GM19455 (cell line): ENCODE data around the gene SSNA1.

Source experiments
- ATAC-seq: cut with Tn5 transposase; IDR thresholded peaks from one replicate; pipeline ENCODE4 v1.9.1; 2021; ENCODE audit not compliant: unreplicated experiment

Gene SSNA1

DNA sequence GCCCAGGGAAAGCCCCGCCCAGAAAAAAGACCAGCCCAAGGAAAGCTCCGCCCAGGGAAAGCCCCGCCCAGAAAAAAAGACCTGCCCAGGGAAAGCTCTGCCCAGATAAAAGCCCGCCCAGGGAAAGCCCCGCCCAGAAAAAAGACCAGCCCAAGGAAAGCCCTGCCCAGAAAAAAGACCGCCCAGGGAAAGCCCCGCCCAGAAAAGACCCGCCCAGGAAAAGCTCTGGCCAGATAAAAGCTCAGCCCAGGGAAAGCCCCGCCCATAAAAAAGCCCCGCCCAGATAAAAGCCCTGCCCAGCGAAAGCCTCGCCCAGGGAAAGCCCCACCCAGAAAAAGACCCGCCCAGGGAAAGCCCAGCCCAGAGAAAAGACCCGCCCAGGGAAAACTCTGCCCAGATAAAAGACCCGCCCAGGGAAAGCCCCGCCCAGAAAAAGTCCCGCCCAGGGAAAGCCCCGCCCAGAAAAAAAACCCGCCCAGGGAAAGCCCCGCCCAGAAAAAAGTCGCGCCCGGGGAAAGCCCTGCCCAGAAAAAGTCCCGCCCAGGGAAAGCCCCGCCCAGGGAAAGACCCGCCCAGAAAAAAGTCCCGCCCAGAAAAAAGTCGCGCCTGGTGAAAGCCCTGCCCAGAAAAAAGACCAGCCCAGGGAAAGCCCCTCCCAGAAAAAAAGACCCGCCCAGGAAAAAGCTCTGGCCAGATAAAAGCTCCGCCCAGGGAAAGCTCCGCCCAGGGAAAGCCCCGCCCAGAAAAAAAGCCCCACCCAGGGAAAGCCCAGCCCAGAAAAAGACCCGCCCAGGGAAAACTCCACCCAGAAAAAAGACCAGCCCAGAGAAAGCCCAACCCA, 37.6 kb upstream of the SSNA1 start:
- ATAC-seq: no peak

DNA sequence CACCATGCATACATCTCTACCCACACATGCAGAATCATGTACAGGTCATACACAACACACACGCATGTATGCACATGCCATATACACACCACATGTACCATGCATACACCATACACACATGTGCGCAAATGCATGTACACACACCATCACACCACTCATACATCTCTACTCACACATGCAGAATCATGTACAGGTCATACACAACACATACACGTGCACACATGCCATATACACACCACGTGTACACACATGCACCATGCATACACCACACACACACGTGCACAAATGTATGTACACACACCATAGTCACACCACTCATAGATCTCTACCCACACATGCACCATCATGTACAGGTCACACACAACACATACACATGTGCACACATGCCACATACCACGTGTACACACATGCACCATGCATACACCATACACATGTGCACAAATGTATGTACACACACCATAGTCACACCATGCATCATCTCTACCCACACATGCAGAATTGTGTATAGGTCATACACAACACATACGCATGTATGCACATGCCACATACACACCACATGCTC, 35.6 kb upstream of the SSNA1 start:
- ATAC-seq: no peak

DNA sequence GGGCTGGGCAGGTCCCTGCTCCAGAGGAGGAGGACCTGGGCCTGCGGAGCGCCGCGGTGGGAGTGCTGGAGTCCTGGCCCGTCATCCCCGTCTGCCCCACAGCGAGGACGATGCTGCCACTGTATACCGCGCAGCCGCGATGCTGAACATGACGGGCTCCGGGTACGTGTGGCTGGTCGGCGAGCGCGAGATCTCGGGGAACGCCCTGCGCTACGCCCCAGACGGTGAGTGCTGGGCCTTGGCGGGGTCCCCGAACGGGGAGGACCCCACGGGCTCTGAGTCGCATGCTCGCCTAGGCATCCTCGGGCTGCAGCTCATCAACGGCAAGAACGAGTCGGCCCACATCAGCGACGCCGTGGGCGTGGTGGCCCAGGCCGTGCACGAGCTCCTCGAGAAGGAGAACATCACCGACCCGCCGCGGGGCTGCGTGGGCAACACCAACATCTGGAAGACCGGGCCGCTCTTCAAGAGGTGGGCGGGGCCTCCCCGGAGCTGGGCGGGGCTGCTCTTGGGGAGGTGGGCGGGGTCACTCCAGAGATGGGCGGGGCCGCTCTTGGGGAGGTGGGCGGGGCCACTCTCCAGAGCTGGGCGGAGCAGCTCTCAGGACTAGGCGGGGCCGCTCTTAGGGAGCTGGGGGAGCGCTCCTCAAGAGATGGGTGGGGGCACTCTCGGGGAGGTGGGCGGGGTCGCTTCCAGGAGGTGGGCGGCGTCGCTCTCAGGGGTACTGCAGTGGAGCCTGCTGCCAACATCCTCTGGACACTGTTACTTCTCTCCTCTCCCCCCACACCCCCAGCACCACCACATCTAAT, 31.7 kb upstream of the SSNA1 start:
- ATAC-seq: no peak

DNA sequence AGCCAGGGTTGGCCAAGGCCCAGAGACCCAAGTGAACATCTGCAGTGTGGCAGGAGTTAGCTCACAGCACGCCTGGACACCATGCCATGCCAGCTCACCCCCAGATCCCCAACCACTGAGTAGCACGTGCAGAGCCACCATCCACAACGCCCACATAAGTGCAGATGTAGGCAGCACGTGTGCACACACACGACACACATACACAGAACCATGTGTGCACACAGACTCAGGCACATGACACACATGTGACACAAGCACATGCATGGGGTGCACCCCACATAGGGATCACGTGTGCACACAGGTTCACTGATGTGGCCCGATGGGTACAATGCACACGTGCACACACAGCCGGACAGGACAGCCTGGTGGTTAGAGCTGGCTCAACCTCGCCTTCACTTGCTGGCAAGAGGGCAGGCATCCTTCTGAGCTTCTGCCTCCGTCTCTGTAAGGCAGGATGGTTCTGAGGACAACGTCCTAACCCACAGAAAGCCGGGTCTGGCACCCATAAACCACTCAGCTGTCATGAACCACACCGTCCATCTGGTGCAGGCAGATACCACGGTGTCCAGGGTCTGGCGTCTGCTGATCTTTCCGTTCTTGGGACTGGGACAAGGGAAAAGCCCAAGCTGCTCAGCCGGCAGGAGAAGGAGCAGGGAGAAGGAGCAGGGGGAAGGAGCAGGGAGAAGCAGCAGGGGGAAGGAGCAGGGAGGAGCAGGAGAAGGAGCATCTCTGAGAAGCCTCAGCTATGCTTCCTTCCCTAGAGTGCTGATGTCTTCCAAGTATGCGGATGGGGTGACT, 30.7 kb upstream of the SSNA1 start:
- ATAC-seq: no peak

DNA sequence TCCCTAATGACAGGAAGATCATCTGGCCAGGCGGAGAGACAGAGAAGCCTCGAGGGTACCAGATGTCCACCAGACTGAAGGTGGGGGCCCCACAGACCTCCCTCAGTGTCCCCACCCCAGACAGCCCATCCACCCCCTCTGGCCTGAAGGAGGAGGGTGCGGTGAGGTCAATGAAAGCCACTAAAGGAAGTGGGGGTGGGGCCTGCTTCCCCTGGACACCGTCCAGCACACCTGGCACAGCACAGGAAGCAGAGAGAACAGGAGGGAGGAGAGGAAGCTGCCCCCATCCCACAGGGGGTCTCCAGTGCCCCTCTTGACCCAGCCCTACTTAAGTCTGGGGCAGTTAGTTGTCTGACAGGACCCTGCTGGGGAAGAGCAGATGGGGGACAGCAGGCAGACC, 29.9 kb upstream of the SSNA1 start:
- no peak for ATAC-seq

DNA sequence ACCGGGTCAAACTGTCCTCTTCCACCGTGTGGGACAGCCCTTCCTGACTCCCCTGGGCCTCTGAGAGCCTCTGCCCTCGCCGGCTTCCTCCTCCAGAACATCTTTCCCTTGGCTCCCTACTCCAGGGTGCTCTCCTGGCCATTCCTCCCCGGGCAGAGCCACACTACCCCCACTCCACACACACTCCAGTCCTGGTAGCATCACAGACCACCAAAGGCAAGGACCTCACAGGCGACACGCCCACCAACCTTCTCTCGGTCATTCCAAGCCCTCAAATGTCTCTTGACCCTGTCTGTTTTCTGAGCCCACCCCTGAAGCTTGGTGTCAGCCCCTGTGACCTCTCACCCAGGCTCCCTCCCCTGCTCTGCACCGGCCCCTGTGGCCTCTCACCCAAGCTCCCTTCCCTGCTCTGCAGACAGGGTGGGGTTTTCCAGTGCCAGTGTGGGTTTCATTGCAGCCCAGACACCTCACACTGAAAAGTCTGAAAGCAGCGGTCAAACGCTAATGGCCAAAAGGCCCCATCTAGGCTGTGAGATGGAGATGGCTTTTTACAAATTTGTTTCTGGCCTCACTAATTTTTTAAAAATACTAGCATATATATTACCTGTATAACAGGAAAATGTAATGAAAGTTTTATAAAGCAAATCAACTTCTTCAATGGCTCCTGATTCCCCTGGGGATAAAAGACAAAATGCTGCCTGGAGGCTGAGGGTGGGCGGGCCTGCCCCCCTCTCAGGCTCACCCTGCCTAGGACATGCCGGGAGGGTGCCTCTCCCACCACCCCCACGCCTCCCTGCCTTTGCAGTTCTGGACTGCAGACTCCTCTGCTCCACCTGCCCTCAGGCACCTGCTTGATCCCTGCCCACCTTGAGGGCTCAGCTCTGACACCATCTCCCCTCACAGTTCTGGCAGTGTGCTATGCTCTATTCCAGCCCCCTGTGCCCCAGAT, 29.1 kb upstream of the SSNA1 start:
- no peak for ATAC-seq

DNA sequence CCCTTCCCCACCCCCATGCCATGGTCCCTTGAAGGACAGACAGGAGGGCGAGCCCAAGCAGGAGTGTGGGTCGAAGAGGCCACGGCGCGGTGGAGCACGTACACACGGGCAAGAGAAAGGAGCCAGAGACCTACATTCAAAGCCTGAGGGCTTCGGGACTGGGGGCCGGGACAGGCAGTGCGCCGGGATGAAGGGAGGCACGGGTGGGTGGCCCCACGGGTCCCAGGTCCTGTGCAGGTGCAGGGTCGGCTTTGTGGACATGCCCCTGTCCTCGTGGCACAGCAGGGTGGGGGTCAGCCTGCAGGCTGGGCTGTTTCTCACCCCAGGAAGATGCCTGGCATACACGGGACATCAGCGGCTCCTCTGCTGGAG, 28.4 kb upstream of the SSNA1 start:
- ATAC-seq: no peak

DNA sequence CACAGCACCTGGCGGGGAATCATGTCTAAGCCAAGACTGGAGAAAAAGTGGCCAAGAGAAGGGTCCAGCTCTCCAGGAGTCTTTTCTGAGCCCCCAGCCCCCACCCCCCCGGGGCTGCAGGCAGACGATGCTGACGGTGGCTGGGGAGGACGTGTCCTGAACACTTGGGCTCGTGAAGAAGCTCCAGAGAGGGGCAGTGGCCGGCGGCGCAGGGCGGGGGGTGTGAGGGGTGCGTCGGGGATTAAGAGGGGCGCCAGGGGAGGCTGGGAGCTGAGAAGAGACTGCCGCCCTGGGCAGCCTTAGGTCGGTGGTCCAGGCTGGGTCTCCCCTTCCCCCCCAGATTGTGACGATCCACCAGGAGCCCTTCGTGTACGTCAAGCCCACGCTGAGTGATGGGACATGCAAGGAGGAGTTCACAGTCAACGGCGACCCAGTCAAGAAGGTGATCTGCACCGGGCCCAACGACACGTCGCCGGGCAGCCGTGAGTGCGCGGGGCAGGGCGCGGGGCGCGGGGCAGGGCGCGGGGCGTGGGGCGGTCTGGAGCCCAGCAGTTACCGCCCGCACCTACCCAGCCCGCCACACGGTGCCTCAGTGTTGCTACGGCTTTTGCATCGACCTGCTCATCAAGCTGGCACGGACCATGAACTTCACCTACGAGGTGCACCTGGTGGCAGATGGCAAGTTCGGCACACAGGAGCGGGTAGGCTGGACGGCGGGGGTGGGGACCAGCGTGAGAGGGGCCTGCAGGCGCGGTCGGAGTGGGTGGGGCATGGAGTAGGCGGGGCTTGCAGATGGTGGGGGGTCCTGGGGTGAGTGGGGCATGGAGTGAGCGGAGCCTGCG, 27.5 kb upstream of the SSNA1 start:
- ATAC-seq: no peak

DNA sequence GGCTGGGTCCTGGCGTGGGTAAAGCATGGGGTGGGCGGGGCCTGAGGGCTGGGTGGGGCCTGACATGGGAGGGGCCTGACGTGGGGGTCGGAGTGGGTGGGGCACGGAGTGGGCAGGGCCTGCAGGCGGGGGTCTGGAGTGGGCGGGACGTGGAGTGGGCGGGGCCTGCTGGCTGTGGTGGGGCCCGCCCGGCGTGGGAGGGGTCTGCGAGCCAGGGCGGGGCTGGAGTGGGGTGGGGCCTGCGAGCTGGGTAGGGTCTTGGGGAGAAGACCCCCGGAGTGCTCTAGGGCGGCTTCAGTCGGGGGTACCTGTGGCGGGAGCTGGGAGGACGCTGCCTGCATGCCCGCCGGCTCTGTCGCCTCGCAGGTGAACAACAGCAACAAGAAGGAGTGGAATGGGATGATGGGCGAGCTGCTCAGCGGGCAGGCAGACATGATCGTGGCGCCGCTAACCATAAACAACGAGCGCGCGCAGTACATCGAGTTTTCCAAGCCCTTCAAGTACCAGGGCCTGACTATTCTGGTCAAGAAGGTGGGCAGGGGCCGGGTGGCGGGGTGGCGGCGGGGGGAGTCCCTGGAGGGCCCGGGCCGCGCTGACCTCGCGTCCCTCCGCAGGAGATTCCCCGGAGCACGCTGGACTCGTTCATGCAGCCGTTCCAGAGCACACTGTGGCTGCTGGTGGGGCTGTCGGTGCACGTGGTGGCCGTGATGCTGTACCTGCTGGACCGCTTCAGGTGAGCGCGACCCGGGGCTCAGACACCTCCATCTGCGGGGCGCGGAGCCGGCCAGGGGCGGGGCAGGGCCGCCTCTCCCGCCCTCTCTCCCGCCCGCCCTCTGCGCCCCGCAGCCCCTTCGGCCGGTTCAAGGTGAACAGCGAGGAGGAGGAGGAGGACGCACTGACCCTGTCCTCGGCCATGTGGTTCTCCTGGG, 26.7 kb upstream of the SSNA1 start:
- ATAC-seq: no peak

DNA sequence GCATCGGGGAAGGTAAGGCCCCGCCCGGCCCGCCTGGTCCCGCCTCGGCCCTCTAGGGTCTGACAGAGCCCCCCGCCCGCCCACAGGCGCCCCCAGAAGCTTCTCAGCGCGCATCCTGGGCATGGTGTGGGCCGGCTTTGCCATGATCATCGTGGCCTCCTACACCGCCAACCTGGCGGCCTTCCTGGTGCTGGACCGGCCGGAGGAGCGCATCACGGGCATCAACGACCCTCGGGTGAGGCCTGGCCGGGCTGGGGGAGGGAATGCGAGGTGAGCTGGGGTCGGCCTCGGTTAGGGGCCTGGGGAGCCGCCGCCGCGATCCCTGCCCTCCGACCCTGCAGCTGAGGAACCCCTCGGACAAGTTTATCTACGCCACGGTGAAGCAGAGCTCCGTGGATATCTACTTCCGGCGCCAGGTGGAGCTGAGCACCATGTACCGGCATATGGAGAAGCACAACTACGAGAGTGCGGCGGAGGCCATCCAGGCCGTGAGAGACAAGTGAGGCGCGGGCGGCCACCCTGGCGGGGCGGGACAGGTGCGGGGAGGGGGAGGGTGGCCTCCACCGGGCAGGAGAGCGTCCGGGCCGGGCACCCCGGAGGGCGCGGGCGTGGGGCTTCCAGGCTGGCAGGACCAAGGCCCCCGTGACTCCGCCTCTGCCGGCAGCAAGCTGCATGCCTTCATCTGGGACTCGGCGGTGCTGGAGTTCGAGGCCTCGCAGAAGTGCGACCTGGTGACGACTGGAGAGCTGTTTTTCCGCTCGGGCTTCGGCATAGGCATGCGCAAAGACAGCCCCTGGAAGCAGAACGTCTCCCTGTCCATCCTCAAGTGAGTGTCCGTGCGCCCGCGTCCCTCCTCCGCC, 25.7 kb upstream of the SSNA1 start:
- no peak for ATAC-seq

DNA sequence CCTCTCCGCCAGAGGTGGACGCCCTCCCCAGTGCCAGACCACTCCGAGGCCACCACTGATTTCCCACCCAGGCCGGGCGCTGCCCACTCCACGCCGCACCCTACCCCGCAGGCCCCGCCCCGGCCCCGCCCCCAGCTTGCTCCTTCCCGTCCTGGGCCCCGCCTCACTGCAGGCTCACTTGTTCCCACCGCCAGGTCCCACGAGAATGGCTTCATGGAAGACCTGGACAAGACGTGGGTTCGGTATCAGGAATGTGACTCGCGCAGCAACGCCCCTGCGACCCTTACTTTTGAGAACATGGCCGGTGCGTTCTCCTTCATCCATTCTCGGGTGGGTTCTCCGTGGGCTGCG, 25.1 kb upstream of the SSNA1 start:
- ATAC-seq: no peak

DNA sequence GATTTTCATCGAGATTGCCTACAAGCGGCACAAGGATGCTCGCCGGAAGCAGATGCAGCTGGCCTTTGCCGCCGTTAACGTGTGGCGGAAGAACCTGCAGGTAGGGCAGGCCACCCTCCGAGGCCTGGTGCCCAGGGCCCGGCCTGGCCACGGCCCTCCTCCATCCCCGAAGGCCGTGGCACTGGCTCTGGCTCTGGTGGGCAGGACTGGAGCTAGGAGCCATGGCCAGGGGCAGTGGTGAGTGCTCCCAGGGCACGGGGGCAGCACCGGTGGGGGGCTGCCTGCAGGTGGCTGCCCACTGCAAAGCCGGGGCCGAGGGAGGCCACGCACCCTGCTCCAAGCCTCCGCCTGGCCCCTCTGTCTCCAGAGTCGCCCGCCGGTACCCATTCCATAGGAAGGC, 24.7 kb upstream of the SSNA1 start:
- ATAC-seq: no peak

DNA sequence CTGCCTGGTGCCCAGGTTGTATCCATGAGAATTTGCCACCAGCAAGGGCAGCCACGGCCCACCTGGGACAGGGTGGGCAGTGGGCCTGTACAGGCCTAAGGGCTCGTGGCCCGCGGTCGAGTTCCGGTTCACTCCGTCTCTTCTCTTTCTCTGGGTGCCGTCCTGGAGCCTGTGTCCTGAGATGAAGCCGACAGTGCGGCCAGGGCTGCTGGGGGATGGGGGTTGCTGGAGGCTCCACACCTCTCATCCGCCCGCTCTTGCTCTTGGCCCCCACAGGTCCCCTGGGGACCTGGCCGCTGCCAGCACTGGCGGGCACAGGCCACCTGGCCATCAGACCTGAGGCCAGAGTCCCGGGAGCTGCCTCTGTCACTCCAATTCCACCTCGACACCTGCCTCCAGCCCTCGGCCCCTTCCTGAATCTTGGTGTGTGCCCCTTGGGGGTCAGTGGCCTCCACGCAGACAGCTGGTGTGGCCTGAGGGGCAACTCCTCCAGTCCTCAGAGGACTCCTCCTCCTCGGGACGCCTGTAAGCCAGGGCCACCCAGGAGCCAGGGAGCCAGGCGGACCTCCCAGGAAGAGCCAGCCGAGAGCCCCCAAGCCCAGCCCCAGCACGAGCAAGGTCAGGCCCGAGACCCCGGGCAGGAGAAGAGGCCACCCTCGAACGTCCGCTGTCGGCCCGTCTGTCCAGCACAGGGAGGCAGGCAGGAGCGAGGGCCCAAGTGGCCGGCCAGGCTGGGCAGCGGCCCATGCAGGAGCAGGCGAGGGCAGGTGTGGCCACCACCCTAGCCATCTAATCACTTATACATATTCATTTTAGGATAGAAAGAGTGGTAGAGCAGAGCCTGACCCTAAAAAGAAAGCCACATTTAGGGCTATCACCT, 23.9 kb upstream of the SSNA1 start:
- no peak for ATAC-seq

DNA sequence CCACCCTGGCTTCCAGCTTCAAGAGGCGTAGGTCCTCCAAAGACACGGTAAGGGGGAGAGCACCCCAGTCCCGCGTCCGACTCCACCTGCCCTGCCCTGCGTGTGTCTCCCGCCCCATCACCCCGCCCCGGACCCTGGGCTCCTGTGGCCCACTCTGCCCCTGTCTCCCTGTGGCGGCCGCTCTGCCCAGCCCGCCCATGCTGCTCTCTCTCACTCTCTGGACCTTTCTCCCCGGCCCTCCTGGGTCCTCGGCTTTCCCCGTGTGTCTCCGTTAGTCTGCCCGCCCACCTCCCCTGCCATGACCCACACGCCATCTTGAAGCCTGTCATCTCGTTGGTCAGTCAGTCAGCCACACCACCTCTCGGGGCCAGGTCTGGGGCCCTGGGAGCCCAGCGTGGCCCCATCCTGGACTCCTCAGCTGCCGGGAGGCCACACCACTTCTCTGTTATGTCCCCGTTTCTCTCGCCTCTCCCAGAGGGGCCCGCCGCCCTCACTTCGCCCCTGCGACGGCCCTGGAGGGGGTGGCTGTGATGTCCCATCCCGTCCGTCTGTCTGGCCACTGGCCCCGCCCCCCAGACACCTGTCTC, 23.1 kb upstream of the SSNA1 start:
- no peak for ATAC-seq

DNA sequence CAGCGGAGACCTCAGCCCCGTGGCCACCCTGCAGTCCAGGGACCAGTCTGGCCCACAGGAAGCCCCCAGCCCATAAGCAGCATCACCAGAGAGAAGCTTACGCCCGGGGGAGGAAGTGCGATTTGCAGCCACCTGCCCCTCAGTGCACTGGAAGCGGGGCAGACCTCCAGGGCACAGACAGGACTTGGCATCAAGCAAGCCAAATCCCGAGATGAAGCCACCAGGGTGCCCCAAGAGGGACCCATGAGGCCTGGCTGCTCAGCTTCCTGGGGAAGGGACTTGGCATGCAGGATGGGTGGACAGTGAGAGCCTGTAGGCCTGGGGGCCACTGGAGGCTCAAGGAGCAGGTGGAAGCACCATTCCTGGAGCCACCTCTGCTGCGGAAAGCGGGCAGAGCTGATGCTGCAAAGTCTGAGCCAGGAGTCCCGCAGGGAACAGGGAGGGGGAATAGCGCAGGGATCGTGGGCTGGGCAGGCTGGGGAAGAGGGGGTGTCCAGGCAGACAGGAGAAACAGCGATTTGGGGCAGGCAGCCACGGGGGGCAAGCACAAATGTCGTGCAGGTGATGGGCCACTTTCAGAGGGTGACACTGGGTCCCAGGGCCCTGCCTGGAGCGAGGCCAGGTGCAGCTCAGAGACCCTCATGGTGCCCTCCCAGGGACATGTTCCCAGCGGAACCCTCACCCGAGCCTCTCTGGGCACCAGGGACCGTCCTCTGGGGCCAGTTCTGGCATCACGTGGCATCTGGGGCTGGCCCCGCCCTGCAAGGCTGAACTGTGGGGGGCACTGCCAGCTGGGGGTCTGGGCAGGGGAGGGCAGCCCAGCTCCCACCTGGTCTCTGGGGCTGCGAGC, 21.9 kb upstream of the SSNA1 start:
- no peak for ATAC-seq
